HG03457 (cell line): ENCODE measurements around the gene FAM107B.
"Not testable (repeated sequence)": the region's sequence is repeated elsewhere in the genome, so short reads cannot be mapped to it uniquely, and the experiment has no call there.

Source experiments
- ATAC-seq: cut with Tn5 transposase; IDR thresholded peaks from one replicate; pipeline ENCODE4 v1.9.1; 2021; ENCODE audit warnings: moderate number of reproducible peaks; ENCODE audit not compliant: unreplicated experiment

Gene FAM107B

DNA sequence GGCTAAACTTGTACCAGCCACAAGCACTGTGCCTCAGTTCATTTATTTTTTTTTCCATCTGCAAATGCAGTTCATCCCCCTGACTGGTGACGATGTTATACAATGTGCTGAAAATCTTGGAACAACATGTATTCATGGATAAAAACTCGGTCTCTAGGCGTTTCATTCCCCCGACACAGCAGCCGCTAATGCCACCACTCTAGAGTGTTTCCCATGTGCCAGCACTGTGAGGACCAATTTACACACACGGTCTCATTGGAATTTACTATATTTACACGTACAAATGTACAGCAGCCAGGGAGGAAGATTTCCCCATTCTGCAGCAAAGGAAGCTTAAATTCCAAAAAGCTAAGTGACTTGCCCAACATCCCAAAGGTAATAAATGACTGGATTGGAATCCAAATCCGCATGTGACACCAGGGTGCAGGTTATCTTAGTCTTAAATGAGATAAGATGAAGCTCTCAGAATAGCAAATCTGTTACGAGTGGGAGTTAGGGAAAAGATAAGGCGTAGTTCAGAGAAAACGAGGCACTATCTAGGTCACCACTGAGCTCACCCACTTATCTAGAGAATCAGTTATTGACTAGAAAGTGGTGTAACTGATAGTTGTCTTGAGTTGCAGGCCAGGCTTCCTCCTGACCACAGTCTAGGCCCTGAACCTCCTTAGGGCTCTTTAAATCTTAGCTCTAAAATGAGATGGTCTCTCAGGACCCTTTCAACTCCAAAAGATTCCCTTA lies 36.7 kb downstream of the FAM107B start:
- ATAC-seq, result no peak

DNA sequence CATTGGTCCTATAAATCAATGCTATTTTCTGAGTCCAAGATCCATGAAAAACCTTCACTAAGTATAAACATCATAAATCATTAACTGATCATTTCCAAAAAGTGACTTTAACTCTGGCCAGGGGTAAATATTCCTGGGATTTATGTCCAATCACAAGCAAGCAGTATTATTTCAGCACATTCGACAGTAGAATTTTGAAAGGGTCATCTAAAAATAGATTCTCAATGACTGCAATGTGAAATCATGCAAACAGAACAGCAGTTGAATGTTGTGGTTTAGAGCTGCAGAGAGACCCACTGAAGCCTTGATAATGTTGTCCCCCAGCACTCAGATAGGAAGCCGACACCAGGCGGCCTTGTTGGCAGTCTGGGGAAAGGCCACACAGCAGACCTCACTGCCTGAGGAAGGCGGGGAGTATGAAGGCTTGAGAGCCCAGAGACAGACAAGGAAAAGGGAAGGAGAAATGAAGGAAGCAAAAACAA lies 38.1 kb downstream of the FAM107B start:
- no peak for ATAC-seq

DNA sequence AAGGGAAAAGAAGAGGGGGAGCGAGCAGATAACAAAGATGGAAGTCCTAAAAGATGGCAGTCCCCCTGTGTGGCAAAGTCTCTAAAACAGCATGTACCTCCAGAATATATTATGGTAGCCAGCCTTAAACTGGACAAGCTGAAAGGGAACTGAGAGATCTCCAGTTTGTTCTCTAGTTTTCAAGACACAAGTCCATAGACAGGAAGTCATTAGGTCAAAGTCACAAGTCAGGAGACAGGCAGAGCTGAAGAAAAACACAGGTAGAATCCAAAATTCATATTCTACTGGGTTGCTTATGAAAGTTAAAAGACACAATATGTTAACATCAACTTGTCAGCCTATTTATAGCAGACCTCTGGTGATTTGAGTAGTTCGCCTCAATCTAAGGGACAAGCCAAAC lies 38.7 kb downstream of the FAM107B start:
- no peak for ATAC-seq

DNA sequence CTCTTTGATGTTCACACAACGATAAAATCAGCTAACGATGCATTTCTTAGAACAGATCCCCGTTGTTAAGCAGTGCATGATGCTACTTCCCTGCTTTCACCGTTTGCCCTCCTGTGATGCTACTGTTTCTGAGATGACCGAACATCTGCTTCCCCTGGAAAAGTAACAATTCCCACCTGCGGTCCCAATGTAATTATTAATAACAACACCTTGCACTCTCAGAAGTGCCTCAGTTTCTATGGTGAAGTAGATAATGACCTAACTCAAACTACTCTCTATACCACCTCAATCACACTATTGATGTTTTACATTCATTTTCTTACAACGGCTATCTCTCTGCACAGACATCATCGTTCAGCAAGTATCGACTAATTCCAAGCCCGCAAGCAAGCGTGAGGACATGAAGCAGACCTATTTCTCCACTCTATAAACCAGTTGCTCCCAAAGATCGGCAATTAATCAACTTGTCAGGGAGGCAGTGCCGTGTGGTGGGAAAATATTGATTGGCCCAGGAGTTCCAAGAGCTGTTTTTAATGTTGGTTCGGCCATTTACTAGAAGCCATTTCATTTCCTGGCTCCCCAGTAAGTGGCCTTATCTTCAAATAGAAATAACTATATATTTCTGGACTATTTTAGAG lies 42.7 kb downstream of the FAM107B start:
- ATAC-seq, result no peak

DNA sequence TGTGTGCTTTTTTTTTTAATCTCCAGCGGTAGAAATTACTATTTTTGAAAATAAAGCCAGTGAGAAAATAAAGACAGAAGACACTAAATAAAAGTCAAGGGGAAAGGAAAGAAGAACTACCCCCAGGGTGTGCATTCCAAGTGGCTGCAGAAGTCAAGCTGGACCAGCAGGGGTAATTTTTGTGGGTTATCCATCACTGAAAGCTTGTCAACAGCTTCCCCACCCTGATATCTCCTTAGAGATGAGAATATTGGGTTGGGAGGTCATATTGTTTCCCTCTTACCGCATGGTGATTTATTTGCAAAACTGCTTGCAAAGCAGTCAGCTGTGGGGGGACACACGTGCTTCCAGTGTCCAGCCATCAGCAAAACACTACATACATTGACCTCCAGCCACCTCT lies 46.4 kb downstream of the FAM107B start:
- ATAC-seq, result no peak

DNA sequence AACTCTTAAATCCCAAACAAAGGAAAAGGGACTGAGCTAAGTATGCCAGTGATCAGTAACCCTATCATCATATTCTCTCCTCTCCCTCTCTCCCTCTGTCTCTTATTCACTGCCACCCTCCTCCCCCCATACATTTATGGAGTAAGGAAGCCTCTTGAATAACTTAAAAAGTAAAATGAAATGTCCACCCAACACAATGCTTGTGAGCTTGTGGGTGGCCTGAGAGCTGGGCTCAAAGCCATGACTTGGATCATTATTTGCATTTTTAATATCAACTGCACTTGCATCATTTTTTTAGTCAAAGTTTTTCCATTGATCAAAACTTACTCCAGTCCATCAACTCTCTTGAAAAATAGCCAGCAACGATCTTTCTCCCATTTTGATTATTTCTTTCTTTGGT lies 46.8 kb downstream of the FAM107B start:
- no peak for ATAC-seq

DNA sequence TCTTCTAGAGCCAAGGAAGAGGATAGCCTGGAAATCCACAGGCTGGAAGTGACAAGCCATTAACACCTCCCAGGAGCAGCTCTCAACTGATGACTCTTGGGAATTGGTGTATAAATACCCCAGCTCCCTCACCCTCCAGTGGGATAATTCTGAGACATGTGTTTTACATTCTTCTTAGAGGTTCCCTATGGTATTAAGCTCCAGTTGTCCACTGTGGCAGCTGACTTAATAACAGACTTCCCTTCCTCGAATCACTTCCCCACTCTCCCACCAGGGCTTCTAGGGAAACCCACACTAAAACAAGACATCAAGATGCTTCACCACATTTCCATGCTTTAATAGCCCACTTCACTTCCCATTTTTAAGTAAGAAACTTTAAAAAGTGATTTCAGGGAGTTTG lies 47.2 kb downstream of the FAM107B start:
- ATAC-seq, result no peak

DNA sequence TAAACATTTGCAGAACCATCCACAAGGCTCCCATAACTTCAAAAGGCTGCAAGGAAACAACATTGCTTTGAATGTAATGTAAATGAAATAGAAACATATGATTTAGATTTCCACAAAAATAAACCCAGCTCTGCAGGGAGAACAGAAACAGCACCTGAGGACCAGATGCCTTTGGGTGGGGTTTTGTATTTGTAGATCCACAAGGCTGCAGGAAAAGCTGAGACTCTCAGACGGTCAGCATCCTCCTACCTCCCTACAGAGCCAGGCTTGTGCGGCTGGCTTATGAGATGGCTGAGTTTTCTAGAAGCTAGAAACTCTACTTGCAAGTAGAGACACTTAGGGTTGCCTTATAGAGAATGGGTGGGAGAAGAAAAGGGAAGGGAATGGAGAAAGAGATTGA lies 49.8 kb downstream of the FAM107B start:
- no peak for ATAC-seq

DNA sequence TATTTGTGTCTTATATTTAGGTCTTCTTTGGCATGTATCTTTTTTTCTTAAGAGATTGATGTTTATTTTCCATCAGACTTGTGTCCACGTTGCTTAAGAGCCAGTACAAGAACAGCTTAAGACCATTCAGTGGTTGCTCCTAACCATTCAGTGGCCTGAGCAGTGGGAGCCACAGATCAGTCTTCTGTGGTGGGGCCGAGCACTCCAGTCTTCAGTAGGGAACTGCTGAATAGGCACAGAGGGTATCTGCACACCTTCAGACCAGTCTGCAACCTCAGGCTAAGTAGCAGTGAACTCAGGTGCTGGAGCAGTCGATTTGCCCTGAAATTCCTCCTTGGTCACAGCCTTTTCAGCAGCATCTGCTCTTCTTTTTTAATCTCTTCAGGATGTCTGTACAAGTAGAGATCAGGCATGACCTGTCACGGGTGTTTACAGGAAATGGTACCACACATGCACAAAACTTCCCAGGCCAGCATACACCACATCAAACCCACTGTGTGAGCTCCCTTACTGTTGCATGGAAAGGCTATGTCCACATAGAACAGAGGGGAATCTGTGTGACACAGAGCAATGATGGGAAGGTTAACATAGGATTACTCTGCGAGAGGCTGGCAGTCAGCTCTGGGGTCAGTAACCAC lies 51.5 kb downstream of the FAM107B start:
- ATAC-seq, result no peak

DNA sequence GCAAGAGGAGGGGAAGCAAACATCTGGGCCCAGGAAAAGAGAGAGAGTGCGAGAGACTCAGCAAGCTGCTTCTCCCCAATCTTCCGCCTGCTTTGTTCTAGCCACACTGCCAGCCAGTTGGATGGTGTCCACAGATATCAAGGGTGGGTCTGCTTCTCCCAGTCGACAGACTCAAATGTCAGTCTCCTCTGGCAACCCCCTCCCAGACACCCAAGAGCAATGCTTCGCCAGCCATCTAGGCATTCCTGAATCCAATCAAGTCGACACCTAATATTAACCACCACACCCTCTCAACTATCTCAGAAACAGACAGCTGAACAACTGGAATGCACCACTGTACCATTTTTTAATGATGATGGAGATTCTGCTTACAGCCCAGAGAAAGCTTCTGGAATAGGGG lies 57.1 kb downstream of the FAM107B start:
- no peak for ATAC-seq

DNA sequence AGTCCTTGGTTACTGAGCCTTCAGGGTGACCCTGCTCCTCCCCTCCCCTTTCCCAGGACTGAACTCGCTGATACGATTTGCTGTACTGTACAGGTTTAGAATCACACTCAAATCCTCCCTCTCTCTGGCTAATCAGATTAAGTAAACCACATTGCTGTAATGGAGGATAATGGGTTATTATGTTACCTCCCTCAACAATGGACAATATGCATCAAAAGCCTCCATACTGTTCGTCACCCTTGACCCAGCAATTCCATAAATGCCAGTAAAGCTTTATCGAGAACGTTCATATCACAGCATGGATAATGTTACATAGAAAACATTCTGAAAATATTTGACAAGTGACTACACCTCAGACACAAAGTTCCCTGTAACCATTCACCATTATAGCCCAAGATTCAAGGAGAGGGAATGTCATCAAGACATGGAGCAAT lies 61.7 kb downstream of the FAM107B start:
- no peak for ATAC-seq

DNA sequence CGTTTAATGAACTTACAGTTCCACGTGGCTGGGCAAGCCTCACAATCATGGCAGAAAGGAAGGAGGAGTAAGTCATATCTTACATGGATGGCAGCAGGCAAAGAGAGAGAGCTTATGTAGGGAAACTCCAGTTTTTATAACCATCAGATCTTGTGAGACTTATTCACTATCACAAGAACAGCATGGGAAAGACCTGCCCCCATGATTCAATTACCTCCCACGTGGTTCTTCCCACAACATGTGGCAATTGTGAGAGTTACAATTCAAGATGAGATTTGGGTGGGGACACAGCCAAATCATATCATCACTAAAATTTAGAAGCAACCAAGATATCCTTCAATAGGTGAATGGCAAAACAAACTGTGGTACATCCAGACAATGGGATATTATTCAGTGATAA lies 65.4 kb downstream of the FAM107B start:
- ATAC-seq, result not testable (repeated sequence)

DNA sequence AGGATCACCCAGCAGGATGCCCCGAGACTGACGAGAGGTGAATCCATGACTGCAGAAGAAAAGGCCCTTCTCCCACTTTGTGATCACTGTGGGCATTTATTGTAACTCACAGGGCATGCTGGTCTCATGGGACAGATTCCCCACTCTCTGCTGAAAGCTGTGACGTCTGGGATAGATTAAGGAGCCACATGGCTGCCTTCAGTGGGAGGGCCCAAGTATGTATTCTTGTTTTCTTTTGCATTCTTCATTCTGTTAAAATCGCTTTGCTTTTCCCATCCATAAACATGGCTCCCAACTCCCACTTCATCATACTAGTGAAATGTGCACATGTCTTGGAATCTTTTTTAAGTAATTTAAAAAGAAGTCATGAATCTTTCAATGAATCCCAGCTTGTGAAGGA lies 67.2 kb downstream of the FAM107B start:
- ATAC-seq, result no peak

DNA sequence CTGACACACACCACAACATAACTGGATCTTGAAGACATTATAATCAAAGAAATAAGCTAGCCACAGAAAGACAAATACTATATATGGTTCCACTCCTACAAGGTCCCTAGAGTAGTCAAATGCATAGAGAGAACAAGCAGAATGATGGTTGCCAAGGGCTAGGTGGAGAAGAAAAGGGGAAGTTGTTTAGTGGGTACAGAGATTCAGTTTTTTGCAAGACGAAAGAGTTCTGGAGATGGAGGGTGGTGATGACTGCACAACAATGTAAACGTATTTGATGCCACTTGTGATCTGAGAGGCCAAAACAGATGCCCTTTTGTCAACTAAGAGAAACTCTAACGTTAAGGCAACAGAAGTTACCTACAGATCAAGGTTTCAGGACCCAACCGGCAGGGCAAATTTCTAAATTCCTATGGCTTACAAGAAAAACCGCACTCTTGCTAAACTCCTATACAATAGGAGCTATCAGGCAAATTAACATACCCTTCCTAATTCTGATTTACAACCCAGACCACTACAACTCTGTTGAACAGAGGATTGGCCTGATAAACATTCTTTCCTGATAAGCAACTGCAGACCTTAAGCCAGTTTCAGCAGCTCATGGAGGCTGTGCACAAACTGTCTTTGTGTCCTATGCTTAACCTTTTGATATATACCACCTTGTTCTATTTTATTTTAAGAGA lies 69.0 kb downstream of the FAM107B start:
- ATAC-seq, result no peak

DNA sequence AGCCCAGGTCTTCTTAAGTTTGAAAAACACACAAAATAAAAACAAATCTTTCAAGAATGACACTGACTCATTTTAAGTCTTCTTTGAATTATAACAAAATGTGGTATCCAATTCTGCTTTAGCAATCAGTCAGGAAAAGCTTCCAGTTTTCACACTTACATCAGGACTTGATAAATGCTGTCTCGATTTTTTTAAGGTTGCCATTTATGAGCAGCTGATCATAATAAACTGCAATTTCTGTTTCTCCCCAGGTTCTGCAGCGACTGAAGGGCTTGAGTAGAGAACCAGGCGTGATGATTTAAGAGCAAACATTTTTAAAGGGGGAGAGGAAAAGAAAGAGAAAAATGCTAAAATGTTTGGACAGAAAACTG lies 71.1 kb downstream of the FAM107B start:
- ATAC-seq, result no peak

DNA sequence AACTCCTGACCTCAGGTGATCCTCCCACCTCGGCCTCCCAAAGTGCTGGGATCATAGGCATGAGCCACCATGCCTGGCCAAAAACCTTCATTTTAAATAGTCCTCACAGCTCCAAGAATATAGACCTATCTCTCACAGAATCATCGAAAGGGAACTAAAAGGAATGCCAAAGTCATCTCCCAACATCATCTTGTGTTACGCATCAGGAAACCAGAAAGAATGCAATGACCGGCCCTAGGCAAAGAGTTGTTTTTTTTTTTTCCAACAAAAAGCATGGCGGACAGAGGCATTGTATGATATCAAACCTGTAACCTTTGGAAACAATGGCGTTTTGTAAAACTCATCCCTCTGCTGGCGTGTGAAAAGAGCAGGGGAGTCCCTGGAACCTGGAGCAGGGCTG lies 73.2 kb downstream of the FAM107B start:
- no peak for ATAC-seq

DNA sequence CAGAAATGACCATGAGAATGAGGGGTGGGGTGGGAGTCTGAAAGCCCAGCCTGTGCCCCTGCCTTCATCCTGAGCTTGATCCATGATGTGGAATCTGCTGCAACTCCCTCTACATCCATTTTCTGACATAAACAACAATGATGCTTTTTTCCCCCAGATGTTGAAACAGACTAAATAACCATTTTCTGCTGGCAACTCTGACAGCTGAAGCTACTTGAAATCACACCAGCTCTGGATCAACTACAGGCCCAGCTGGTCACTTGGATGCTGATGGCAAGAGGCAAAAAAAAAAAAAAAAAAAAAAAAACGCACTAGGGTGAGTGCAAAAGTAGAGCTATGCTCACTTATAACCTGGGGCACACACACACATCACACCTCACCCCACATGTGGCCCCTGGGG lies 74.2 kb downstream of the FAM107B start:
- no peak for ATAC-seq

DNA sequence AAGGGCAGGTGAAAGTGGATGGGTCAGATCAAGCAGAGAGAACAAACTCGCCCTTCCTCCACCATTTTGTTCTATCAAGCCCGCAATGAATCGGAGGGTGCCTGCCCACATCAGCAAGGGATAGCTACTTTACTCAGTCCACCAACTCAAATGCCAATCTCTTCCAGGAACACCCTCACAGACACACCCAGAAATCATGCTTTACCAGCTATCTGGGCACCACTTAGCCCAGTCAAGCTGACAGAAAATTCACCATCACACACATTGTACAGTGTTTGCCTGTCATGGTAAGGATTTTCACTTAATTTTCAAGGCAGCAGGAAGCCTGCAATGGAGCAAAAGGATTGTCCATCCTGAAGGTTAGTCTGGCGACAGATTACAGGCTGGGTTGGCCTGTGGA lies 75.2 kb downstream of the FAM107B start:
- no peak for ATAC-seq

DNA sequence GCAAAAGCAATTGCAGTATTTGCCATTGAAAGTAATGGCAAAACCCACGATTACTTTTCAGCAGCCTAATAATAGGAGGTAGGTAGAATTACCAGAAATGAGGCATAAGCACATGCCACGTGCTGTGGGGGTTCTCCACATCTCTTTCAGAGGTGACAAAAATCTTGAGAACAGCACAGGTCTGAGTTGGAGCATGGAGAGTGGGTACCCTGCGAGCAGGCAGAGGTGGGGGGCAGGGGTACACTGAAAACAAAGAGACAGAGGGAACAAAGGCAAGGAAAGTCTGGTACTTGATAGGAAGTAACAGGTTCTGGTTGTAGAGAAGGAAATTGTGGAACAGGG lies 75.9 kb downstream of the FAM107B start:
- no peak for ATAC-seq

DNA sequence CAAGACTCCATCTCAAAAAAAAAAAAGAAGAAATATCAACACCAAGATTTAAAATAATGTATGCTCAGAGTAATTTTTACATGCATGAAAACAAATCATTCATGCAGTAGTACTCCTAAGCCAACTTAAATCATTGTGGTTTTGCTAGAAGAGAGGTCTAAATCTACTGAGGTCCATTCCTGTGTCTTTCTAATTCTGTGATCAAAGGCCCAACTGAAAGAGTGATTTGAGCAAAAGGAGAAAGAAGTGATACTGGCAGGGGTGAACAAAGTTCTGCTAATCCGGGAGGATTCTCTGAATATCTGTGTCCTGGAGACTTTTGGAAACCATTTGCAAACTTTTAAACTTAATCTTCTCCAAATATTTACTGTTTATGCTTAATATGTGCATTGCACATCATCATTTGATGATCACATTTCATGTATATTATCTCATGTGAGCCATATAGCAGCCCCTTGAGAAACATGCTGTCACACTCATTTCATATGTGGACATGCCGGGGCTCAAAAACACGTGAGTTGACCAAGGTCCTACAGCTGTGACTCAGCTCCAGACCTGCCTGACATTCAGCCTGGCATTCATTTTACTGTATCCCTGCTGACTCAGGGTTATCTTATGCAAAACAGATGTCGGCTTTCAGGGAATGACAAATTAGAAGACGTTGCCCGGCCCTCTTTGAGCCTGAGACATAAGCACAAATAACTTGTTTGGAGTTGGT lies 76.4 kb downstream of the FAM107B start:
- no peak for ATAC-seq

DNA sequence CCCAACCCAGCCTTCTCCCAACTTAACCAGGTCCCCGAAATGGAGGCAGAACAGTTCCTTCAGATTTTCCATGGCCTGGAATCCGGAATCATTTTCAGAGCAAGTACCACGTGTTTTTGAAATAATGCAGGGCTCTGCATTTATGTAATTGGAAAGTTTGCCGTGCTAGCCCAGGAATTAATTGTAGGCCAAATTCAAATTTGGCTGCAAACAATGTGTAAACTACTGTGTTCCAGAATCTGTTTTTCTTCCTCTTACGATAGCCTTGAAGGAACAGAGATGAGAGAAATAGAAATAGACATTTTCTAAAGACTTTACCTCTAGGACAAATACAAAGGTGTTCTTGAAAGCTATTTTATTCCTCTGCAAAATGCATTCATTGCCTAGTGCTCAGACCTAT lies 77.4 kb downstream of the FAM107B start:
- ATAC-seq, result no peak
